MM.1S (cell line): ENCODE results near the gene CASQ1.

Experiments
- DNase-seq: peaks from one replicate; pipeline ENCODE4 v3.0.0-alpha.2; 2015
- H2AFZ ChIP-seq: fragments of 300-600 bp; sonication (generic); 2 replicates; pipeline ENCODE4 v1.6.0; 2016; ENCODE audit warnings: antibody characterized with exemption, low read length
- H3F3A ChIP-seq: fragments of 300-600 bp; sonication (generic); 2 replicates; pipeline ENCODE4 v1.6.1; 2016; ENCODE audit warnings: mild to moderate bottlenecking, antibody characterized with exemption, low read length, moderate library complexity, mixed read lengths; ENCODE audit not compliant: insufficient read depth
- H3K27ac ChIP-seq: fragments of 300-600 bp; sonication (generic); 2 replicates; pipeline ENCODE4 v1.5.1; 2016; ENCODE audit warnings: mild to moderate bottlenecking, low read length
- H3K27me3 ChIP-seq: fragments of 300-600 bp; sonication (generic); replicated peaks from 2 replicates; pipeline ENCODE4 v1.6.0; 2016; ENCODE audit warnings: low read length; ENCODE audit not compliant: insufficient read depth
- H3K36me3 ChIP-seq: fragments of 300-600 bp; sonication (generic); replicated peaks from 2 replicates; pipeline ENCODE4 v1.6.1; 2016; ENCODE audit warnings: mild to moderate bottlenecking, low read length, mixed read lengths; ENCODE audit not compliant: insufficient read depth
- H3K4me1 ChIP-seq: fragments of 300-600 bp; sonication (generic); 2 replicates; pipeline ENCODE4 v1.6.1; 2016; ENCODE audit warnings: low read length, mixed read lengths
- H3K4me2 ChIP-seq: fragments of 300-600 bp; sonication (generic); 2 replicates; pipeline ENCODE4 v1.6.0; 2016; ENCODE audit warnings: low read depth, low read length
- H3K4me3 ChIP-seq: fragments of 300-600 bp; sonication (generic); 2 replicates; pipeline ENCODE4 v1.5.1; 2016; ENCODE audit warnings: low read length, mixed read lengths
- H3K79me2 ChIP-seq: fragments of 300-600 bp; sonication (generic); 2 replicates; pipeline ENCODE4 v1.6.1; 2016; ENCODE audit warnings: mixed run types, low read length, mixed read lengths
- H3K9ac ChIP-seq: fragments of 300-600 bp; sonication (generic); 2 replicates; pipeline ENCODE4 v1.6.1; 2016; ENCODE audit warnings: low read length, mixed read lengths
- H3K9me2 ChIP-seq: fragments of 300-600 bp; sonication (generic); replicated peaks from 2 replicates; pipeline ENCODE4 v1.6.1; 2016; ENCODE audit warnings: mild to moderate bottlenecking, low read length, mixed read lengths; ENCODE audit not compliant: insufficient read depth
- H3K9me3 ChIP-seq: fragments of 300-600 bp; sonication (generic); replicated peaks from 2 replicates; pipeline ENCODE4 v1.6.1; 2016; ENCODE audit warnings: mild to moderate bottlenecking, low read length, mixed read lengths; ENCODE audit not compliant: insufficient read depth
- H4K20me1 ChIP-seq: fragments of 300-600 bp; sonication (generic); 2 replicates; pipeline ENCODE4 v1.6.1; 2016; ENCODE audit warnings: mild to moderate bottlenecking, low read length, moderate library complexity, mixed read lengths; ENCODE audit not compliant: insufficient read depth
- CTCF ChIP-seq: fragments of 300-600 bp; sonication (generic); IDR thresholded peaks from 2 replicates; pipeline ENCODE4 v1.5.1; 2016; ENCODE audit warnings: antibody characterized with exemption, low read length, mixed read lengths
- EZH2 ChIP-seq: fragments of 300-600 bp; sonication (generic); optimal IDR thresholded peaks from 2 replicates; pipeline ENCODE3; 2017; ENCODE audit warnings: low read depth, mild to moderate bottlenecking, antibody characterized with exemption, low read length, mixed read lengths
- EZH2phosphoT487 ChIP-seq: fragments of 300-600 bp; sonication (generic); IDR thresholded peaks from 2 replicates; pipeline ENCODE4 v1.6.1; 2018; ENCODE audit warnings: antibody characterized with exemption, low read length

The CASQ1 gene

GRCh38 chr1:160167056-160167455, 23.3 kb upstream of the CASQ1 start:
- TF ChIP-seq EZH2phosphoT487 (no peak), CTCF (no peak), EZH2 (no peak)
- no peaks in the 10 kb centered on the region for H4K20me1 ChIP-seq

GRCh38 chr1:160167580-160167979, 22.8 kb upstream of the CASQ1 start:
- Histone ChIP-seq H3K4me2 (no peak overlapping the region), H3K4me1 (no peaks in the 10 kb centered on the region), H3K4me3 (no peak overlapping the region), H3K27me3 (peaks cover 8% of the 10 kb centered on the region; the same call in 1 of the 2 replicates), H4K20me1 (no peaks in the 10 kb centered on the region), H2AFZ (no peak overlapping the region), H3K36me3 (no peaks in the 10 kb centered on the region), H3K9me3 (no peaks in the 10 kb centered on the region), H3K79me2 (no peaks in the 10 kb centered on the region), H3K9me2 (no peaks in the 10 kb centered on the region), H3F3A (no peaks in the 10 kb centered on the region), H3K9ac (no peak overlapping the region), H3K27ac (no peak overlapping the region)
- no peak for DNase-seq
- TF ChIP-seq EZH2 (no peak), CTCF (peak; percentile 15; the same call in 1 of the 2 replicates)

More at GRCh38 chr1:160167056-160167455, 23.3 kb upstream of the CASQ1 start:
- no peaks in the 10 kb centered on the region for H3K79me2 ChIP-seq
- peaks cover 8% of the 10 kb centered on the region; the same call in 1 of the 2 replicates for H3K27me3 ChIP-seq
- no peak for DNase-seq
- no peaks in the 10 kb centered on the region for H3K9me2 ChIP-seq
- no peak overlapping the region for H3K27ac ChIP-seq
- H3K9ac ChIP-seq: no peak overlapping the region
- no peaks in the 10 kb centered on the region for H3K4me1 ChIP-seq
- H3K36me3 ChIP-seq: no peaks in the 10 kb centered on the region
- no peaks in the 10 kb centered on the region for H3K9me3 ChIP-seq
- H3K4me3 ChIP-seq: no peak overlapping the region
- no peak overlapping the region for H3K4me2 ChIP-seq
- H2AFZ ChIP-seq: no peak overlapping the region
- H3F3A ChIP-seq: no peaks in the 10 kb centered on the region

- Histone ChIP-seq H3K36me3 (no peaks in the 10 kb centered on the region), H3K9me2 (no peaks in the 10 kb centered on the region), H3K27me3 (peaks cover 8% of the 10 kb centered on the region; the same call in 1 of the 2 replicates), H3K9ac (no peak overlapping the region), H2AFZ (no peak overlapping the region), H3K4me3 (no peak overlapping the region), H3K79me2 (no peaks in the 10 kb centered on the region), H3K9me3 (no peaks in the 10 kb centered on the region), H3K4me2 (no peak overlapping the region), H3F3A (no peaks in the 10 kb centered on the region), H4K20me1 (no peaks in the 10 kb centered on the region), H3K27ac (no peak overlapping the region), H3K4me1 (no peaks in the 10 kb centered on the region)
- TF ChIP-seq EZH2 (no peak), CTCF (0 out of 2 replicates have a peak, but pooled peaks have one; percentile 1), EZH2phosphoT487 (no peak)
- no peak for DNase-seq
These were observed 22.4 kb upstream of the CASQ1 start for GRCh38 chr1:160168016-160168415.
